Measurements from ENCODE around the gene MBNL3.

MBNL3 gene

GRCh38 chrX:132389480-132389879 is 99.4 kb downstream of the MBNL3 start:
- no peaks in the 10 kb centered on the region for H3K27me3 ChIP-seq (ENCODE audit: low read depth, low read length)

GRCh38 chrX:132388371-132388770 is 100.5 kb downstream of the MBNL3 start:
- no peaks in the 10 kb centered on the region for H4K20me1 ChIP-seq (ENCODE audit: insufficient read depth, low read length)
- H3K36me3 ChIP-seq (replicated peaks; ENCODE audit: low read depth, low read length), result no peaks in the 10 kb centered on the region
- no peak overlapping the region for H3K27ac ChIP-seq (ENCODE audit: low read length)

More at GRCh38 chrX:132389480-132389879, 99.4 kb downstream of the MBNL3 start:
- no peak overlapping the region for H3K4me3 ChIP-seq (ENCODE audit: low read length)
- H2AFZ ChIP-seq (ENCODE audit: low read depth, low read length), result no peak overlapping the region
- no peak overlapping the region for H3K9ac ChIP-seq (ENCODE audit: low read length)
- H3K27ac ChIP-seq (ENCODE audit: low read length), result no peak overlapping the region
- H3K9me3 ChIP-seq (ENCODE audit: insufficient read depth, low read length), result no peaks in the 10 kb centered on the region
- no peak for TF ChIP-seq EZH2phosphoT487 (IDR thresholded peaks at IDR 0.05; ENCODE audit: low read depth)
- no peak for TF ChIP-seq CTCF (IDR thresholded peaks at IDR 0.05; ENCODE audit: low read depth, low read length)
- no peak overlapping the region for H3K4me2 ChIP-seq (ENCODE audit: low read length)
- no peaks in the 10 kb centered on the region for H3K79me2 ChIP-seq (ENCODE audit: low read length)
- H3K4me1 ChIP-seq (ENCODE audit: low read length), result no peaks in the 10 kb centered on the region; the same call in 1 of the 2 replicates
- no peaks in the 10 kb centered on the region for H4K20me1 ChIP-seq (ENCODE audit: insufficient read depth, low read length)
- no peaks in the 10 kb centered on the region for H3K36me3 ChIP-seq (replicated peaks; ENCODE audit: low read depth, low read length)

GRCh38 chrX:132384301-132384700 is 104.5 kb downstream of the MBNL3 start:
- TF ChIP-seq EZH2phosphoT487 (IDR thresholded peaks at IDR 0.05; ENCODE audit: low read depth) (no peak), CTCF (IDR thresholded peaks at IDR 0.05; ENCODE audit: low read depth, low read length) (no peak)

More at GRCh38 chrX:132388371-132388770, 100.5 kb downstream of the MBNL3 start:
- Histone ChIP-seq H2AFZ (ENCODE audit: low read depth, low read length) (no peak overlapping the region), H3K27me3 (ENCODE audit: low read depth, low read length) (no peaks in the 10 kb centered on the region), H3K9me3 (ENCODE audit: insufficient read depth, low read length) (no peaks in the 10 kb centered on the region), H3K79me2 (ENCODE audit: low read length) (no peaks in the 10 kb centered on the region), H3K9ac (ENCODE audit: low read length) (no peak overlapping the region), H3K4me1 (ENCODE audit: low read length) (no peaks in the 10 kb centered on the region), H3K4me2 (ENCODE audit: low read length) (no peak overlapping the region), H3K4me3 (ENCODE audit: low read length) (no peak overlapping the region)
- no peak for TF ChIP-seq CTCF (IDR thresholded peaks at IDR 0.05; ENCODE audit: low read depth, low read length)
- TF ChIP-seq EZH2phosphoT487 (IDR thresholded peaks at IDR 0.05; ENCODE audit: low read depth), result no peak

GRCh38 chrX:132382068-132382467 is 106.8 kb downstream of the MBNL3 start:
- Histone ChIP-seq H3K4me3 (ENCODE audit: low read length) (no peak overlapping the region), H3K9me3 (ENCODE audit: insufficient read depth, low read length) (no peaks in the 10 kb centered on the region), H3K4me2 (ENCODE audit: low read length) (no peak overlapping the region), H3K27ac (ENCODE audit: low read length) (no peak overlapping the region), H3K9ac (ENCODE audit: low read length) (no peak overlapping the region), H3K36me3 (replicated peaks; ENCODE audit: low read depth, low read length) (no peaks in the 10 kb centered on the region), H3K27me3 (ENCODE audit: low read depth, low read length) (no peaks in the 10 kb centered on the region), H2AFZ (ENCODE audit: low read depth, low read length) (no peak overlapping the region), H4K20me1 (ENCODE audit: insufficient read depth, low read length) (no peaks in the 10 kb centered on the region), H3K79me2 (ENCODE audit: low read length) (no peaks in the 10 kb centered on the region), H3K4me1 (ENCODE audit: low read length) (no peaks in the 10 kb centered on the region)
- TF ChIP-seq EZH2phosphoT487 (IDR thresholded peaks at IDR 0.05; ENCODE audit: low read depth) (no peak), CTCF (IDR thresholded peaks at IDR 0.05; ENCODE audit: low read depth, low read length) (no peak)

More at GRCh38 chrX:132384301-132384700, 104.5 kb downstream of the MBNL3 start:
- Histone ChIP-seq H3K4me1 (ENCODE audit: low read length) (no peaks in the 10 kb centered on the region), H3K79me2 (ENCODE audit: low read length) (no peaks in the 10 kb centered on the region), H3K4me3 (ENCODE audit: low read length) (no peak overlapping the region), H3K27ac (ENCODE audit: low read length) (no peak overlapping the region), H3K4me2 (ENCODE audit: low read length) (no peak overlapping the region), H4K20me1 (ENCODE audit: insufficient read depth, low read length) (no peaks in the 10 kb centered on the region), H3K9me3 (ENCODE audit: insufficient read depth, low read length) (no peaks in the 10 kb centered on the region), H3K36me3 (replicated peaks; ENCODE audit: low read depth, low read length) (no peaks in the 10 kb centered on the region), H3K9ac (ENCODE audit: low read length) (no peak overlapping the region), H3K27me3 (ENCODE audit: low read depth, low read length) (no peaks in the 10 kb centered on the region), H2AFZ (ENCODE audit: low read depth, low read length) (no peak overlapping the region)

Measured in OCI-LY3 (cell line).